Right cardiac atrium (tissue), 5 donors: ENCODE measurements around the gene RAD9B. TPM values are rescaled to one million over a fixed set of nuclear protein-coding genes. Genes with fewer than 3 reads are reported as not detected.

Source experiments
- ATAC-seq, 2 donors: fragments of 200-7000 bp; cut with Tn5 transposase; one replicate each; pipeline versions ENCODE4 v1.8.0 to v1.9.1; 2020; ENCODE audit warnings: moderate library complexity in 2 of 2, mild to moderate bottlenecking in 1 of 2
- DNase-seq, 3 donors: peaks; one replicate each; pipeline ENCODE4 v3.0.0-alpha.2; 2020
- H3K27ac ChIP-seq: one replicate; pipeline ENCODE4 v1.5.1; 2013; ENCODE audit warnings: mild to moderate bottlenecking, low read length, control low read depth, moderate library complexity
- H3K27me3 ChIP-seq: one replicate; pipeline ENCODE4 v1.6.1; 2013; ENCODE audit not compliant: control insufficient read depth, insufficient read depth
- H3K4me1 ChIP-seq: one replicate; pipeline ENCODE4 v1.6.1; 2013; ENCODE audit warnings: low read length; ENCODE audit not compliant: control insufficient read depth, insufficient read depth
- H3K4me3 ChIP-seq: one replicate; pipeline ENCODE4 v1.5.1; 2013; ENCODE audit warnings: low read length, control low read depth
- H3K9me3 ChIP-seq: one replicate; pipeline ENCODE4 v1.6.1; 2013; ENCODE audit warnings: low read length; ENCODE audit not compliant: control insufficient read depth
- WGBS: extraction: QIAGEN DNeasy Blood & Tissue Kit; methylation state at CpG from one replicate; pipeline ENCODE4 v1.1.7; 2013; 5-methylcytosine and 5-hydroxymethylcytosine counted together
- intact Hi-C, 4 donors: fragments of 100-400 bp; cut with DNase I; formaldehyde crosslinking; loops; one replicate each; pipeline versions ENCODE4 v1.11.0 to v1.14.0; 2022 to 2023
- polyA plus RNA-seq: library from polyadenylated mRNA; stranded (reverse); fragments of 200-250 nt; gene quantifications from one replicate; pipeline ENCODE4 v1.2.3, GENCODE V29; 2013
- total RNA-seq, 4 donors: library from RNA; stranded (reverse); fragmentation: NEBNext Ultra II Directional; extraction: Animal tissue kit (Norgen Biotek cat#: 25700); gene quantifications; one replicate each; pipeline ENCODE4 v1.2.1, GENCODE V29; 2021
- donor health status: healthy with polysubstance abuse.
- donor health status: DM: no; HTN: yes; CAD: no.
- donor health status: DM: no; HTN: no; CAD: no.
- donor health status: DM: no; HTN: yes; CAD: no; lungs with severe emphysema.
- donor health status: DM: yes; HTN: yes; CAD: no.

Gene RAD9B
- total and polyA plus RNA-seq, 5 donors = 0.36 to 3.8 (median 1.2) TPM

GRCh38 chr12:110528277-110528839, 26.2 kb downstream of the RAD9B start:
- no peak overlapping the region for H3K27ac ChIP-seq
- no peaks in the 10 kb centered on the region for H3K9me3 ChIP-seq
- H3K4me1 ChIP-seq = no peaks in the 10 kb centered on the region
- ATAC-seq (peak in 1 of 2 donors; percentile 31), DNase-seq (no peak)
- H3K4me3 ChIP-seq = no peak overlapping the region
- WGBS = 96% methylated on average over 6 of the region's 6 CpGs
- intact Hi-C loops = no loop called here
- no peaks in the 10 kb centered on the region for H3K27me3 ChIP-seq

GRCh38 chr12:110530511-110530910, 28.4 kb downstream of the RAD9B start:
- intact Hi-C loops = no loop called here
- DNase-seq = no peak
- no peak overlapping the region for H3K4me3 ChIP-seq
- H3K9me3 ChIP-seq = no peaks in the 10 kb centered on the region
- 67% methylated on average over 2 of the region's 2 CpGs for WGBS
- H3K27ac ChIP-seq = no peak overlapping the region
- H3K27me3 ChIP-seq = no peaks in the 10 kb centered on the region
- no peak for ATAC-seq
- H3K4me1 ChIP-seq = no peaks in the 10 kb centered on the region

- peak in 1 of 2 donors; percentile 27 for ATAC-seq
- no peaks in the 10 kb centered on the region for H3K27me3 ChIP-seq
- no peak overlapping the region for H3K27ac ChIP-seq
- intact Hi-C loops = no loop called here
- DNase-seq = no peak
- no peaks in the 10 kb centered on the region for H3K4me1 ChIP-seq
- WGBS = 78% methylated on average over 2 of the region's 2 CpGs
- no peak overlapping the region for H3K4me3 ChIP-seq
- H3K9me3 ChIP-seq = no peaks in the 10 kb centered on the region
Observed at GRCh38 chr12:110531741-110532333, 29.7 kb downstream of the RAD9B start.

- 90% methylated on average over 3 of the region's 3 CpGs for WGBS
- intact Hi-C loops = no loop called here
- ATAC-seq = no peak
Observed at GRCh38 chr12:110532644-110533043, 30.5 kb downstream of the RAD9B start.

GRCh38 chr12:110533607-110534006, 31.5 kb downstream of the RAD9B start:
- no peak for ATAC-seq
- Histone ChIP-seq H3K27me3 (no peaks in the 10 kb centered on the region), H3K4me1 (no peaks in the 10 kb centered on the region), H3K9me3 (no peaks in the 10 kb centered on the region), H3K27ac (no peak overlapping the region), H3K4me3 (no peak overlapping the region)
- DNase-seq = no peak
- intact Hi-C loops = no loop called here
- 74% methylated on average over 6 of the region's 6 CpGs for WGBS

More at GRCh38 chr12:110532644-110533043, 30.5 kb downstream of the RAD9B start:
- H3K4me1 ChIP-seq = no peaks in the 10 kb centered on the region
- no peaks in the 10 kb centered on the region for H3K27me3 ChIP-seq
- no peak for DNase-seq
- no peak overlapping the region for H3K4me3 ChIP-seq
- H3K9me3 ChIP-seq = no peaks in the 10 kb centered on the region
- no peak overlapping the region for H3K27ac ChIP-seq

GRCh38 chr12:110534811-110535210, 32.7 kb downstream of the RAD9B start:
- Histone ChIP-seq H3K9me3 (no peaks in the 10 kb centered on the region), H3K27me3 (no peaks in the 10 kb centered on the region), H3K4me3 (no peak overlapping the region), H3K4me1 (peaks cover 3% of the 10 kb centered on the region), H3K27ac (no peak overlapping the region)
- intact Hi-C loops = no loop called here
- no peak for ATAC-seq
- 89% methylated on average over 6 of the region's 6 CpGs for WGBS
- DNase-seq = no peak

DNA sequence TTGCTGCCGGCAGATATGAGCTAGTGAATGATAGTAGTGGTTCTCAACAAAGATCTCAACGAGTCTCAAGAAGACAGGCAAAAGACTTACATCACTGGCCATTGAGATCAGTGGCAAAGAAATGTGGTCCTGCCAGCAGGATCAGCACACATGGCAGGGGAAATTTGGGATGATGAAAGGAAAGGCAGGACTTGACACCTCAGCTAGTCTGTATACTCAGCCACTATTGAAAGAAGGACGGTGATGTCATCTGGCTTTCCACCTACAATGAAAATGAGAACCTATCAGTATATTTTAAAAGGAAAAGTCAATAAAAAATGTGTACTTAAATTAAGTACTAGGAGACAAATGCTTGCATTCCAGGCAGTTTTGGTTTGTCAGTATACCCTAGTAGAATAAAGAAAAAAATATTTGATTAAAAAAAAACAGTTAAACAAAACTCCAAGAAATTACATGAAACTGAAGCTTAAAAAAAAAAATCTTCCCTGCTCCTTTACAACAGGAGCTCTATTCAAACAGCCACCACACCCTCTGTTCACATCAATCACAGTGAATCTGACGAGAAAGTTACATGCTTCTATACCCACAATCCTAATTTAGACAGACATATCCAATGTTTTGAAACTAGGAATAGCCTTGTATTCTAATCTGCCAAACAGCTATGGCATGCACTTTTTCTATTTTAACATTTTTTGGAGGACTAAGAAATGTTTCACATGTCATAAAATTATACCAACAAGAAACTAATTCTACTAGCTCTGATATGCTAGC, 34.9 kb downstream of the RAD9B start:
- Histone ChIP-seq H3K9me3 (no peaks in the 10 kb centered on the region), H3K27ac (peak overlapping the region; percentile 85), H3K4me1 (peaks cover 3% of the 10 kb centered on the region), H3K4me3 (no peak overlapping the region), H3K27me3 (no peaks in the 10 kb centered on the region)
- intact Hi-C loops = no loop called here
- DNase-seq (no peak), ATAC-seq (peak in 1 of 2 donors; percentile 12)
- 78% methylated on average over 4 of the region's 4 CpGs for WGBS

DNA sequence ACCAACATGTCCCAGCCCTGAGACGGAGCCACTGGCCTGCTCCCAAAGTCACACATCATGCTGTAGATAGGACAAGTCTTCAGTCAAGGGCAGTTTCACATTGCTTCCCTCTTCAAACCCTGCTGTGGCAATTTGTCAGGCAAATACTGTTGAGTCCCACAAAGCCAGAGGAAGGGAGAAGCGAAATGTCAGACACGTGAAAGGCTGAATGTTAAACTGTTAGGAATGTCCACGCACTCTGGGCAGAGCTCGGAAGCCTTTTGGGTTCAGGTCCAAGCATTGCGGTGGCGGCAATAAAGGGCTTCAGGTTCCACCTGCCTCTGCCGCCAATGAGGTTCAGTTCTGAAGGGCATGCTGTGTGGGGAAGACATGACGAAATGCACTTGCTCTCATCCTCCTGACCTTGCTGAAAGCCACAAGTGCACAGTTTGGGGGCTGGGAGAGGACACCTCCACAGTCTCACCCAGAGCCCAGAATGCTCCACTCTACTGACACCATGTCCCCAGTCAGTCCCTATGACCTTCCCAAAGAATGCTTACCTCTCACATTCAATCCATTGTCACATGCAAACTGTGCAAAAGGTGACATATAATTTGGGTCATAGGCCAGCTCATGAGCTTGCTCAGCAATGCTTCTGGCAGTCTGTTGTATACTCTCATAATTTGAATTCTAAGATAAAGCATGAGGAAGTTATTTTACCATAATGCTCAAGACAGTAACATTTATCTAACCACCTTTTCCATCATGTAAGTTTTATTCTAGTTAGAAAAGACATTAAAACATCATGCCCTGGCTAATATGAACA, 35.7 kb downstream of the RAD9B start:
- intact Hi-C loops = no loop called here

DNA sequence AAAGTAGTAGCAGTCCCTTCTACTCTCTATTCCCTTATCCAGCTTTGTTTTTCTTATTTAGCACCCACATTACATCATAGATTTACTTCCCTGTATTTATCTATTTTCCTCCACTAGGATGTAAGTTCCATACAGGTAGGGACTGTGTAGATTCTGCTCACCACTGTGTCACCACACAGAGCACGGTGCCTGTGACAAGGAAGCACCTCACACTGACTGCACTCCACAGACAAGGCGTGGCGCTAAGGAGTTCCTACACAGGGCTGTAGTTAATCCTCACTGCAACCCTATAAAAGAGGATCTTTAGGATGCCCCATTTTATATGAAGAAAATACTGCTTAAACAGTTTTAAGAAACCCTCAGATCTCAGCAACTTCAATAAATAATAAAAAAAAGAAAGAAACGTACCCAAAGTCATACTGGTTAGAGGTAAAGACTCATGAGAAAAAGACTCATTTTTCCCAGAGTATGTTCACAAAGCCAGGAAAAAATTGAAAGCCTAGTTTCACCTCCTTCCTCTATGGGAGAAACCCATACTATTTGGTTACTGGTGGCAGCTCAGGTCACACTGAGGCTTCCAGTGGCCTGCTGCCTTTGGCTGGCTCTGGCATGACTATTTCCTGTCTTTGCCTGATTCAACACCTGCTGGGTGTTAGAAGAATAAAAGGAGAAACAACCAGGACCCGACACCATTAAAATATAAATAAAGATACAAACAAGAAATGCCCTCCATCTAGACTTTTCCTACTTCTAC, 36.9 kb downstream of the RAD9B start:
- no peaks in the 10 kb centered on the region for H3K27me3 ChIP-seq
- intact Hi-C loops = no loop called here
- 87% methylated on average over 5 of the region's 5 CpGs for WGBS
- H3K4me3 ChIP-seq = no peak overlapping the region
- no peaks in the 10 kb centered on the region for H3K9me3 ChIP-seq
- peaks cover 6% of the 10 kb centered on the region for H3K4me1 ChIP-seq
- H3K27ac ChIP-seq = peak overlapping the region; percentile 95
- ATAC-seq (no peak), DNase-seq (no peak)

More for the DNA sequence above, 35.7 kb downstream of the RAD9B start:
- H3K9me3 ChIP-seq = no peaks in the 10 kb centered on the region
- peak overlapping the region; percentile 95 for H3K27ac ChIP-seq
- peaks cover 3% of the 10 kb centered on the region for H3K4me1 ChIP-seq
- no peak overlapping the region for H3K4me3 ChIP-seq
- no peaks in the 10 kb centered on the region for H3K27me3 ChIP-seq
- DNase-seq (peak; percentile 53 to 84 (median 74)), ATAC-seq (peak; percentile 87)
- 64% methylated on average over 9 of the region's 9 CpGs for WGBS

DNA sequence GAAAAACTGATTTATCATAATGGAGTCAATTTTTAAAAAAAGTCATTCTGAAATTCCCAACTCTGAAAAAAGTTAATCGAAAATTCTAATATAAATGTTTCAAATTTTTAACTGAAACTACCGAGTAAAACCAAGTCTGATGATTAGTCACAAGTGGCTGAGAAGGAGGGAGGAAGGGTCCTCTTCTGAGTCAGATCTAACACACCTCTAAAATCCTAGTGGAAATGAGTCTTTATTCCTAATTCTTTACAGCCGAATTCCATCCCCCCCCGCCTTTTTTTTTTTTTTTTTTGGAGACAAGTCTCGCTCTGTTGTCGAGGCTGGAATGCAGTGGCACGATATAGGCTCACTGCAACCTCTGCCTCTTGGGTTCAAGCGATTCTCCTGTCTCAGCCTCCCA, 37.9 kb downstream of the RAD9B start:
- WGBS = 92% methylated on average over 8 of the region's 8 CpGs
- ATAC-seq (no peak), DNase-seq (no peak)
- no peaks in the 10 kb centered on the region for H3K9me3 ChIP-seq
- no peaks in the 10 kb centered on the region for H3K27me3 ChIP-seq
- no peak overlapping the region for H3K27ac ChIP-seq
- H3K4me3 ChIP-seq = no peak overlapping the region
- H3K4me1 ChIP-seq = peaks cover 10% of the 10 kb centered on the region
- intact Hi-C loops = no loop called here
